ENCODE measurements around the gene PPP1R26. TPM values are rescaled to one million over a fixed set of nuclear protein-coding genes. Genes with fewer than 3 reads are reported as not detected.

Gene PPP1R26
- total and polyA plus RNA-seq, 4 donors: 16.1 to 37.8 (median 28.4) TPM

- Histone ChIP-seq H3K27me3 (ENCODE audit: control insufficient read depth, insufficient read depth, low read length) (no peaks in the 10 kb centered on the region), H3K4me1 (ENCODE audit: control insufficient read depth, insufficient read depth, low read length) (peaks cover 35% of the 10 kb centered on the region), H3K9me3 (ENCODE audit: control insufficient read depth, insufficient read depth, low read length) (no peaks in the 10 kb centered on the region), H3K27ac (ENCODE audit: low read depth, low read length) (no peak overlapping the region), H3K4me3 (ENCODE audit: low read depth, low read length) (no peak overlapping the region), H3K36me3 (ENCODE audit: control insufficient read depth, insufficient read depth, low read length) (peaks cover 63% of the 10 kb centered on the region)
- 93% methylated on average over 41 of the region's 41 CpGs for WGBS (ENCODE audit: insufficient coverage)
- no peak for DNase-seq (ENCODE audit: low read depth in 4 of 6, low spot score in 6 of 6)
Observed at GRCh38 chr9:135503371-135504261, 24.0 kb downstream of the PPP1R26 start.

GRCh38 chr9:135504262-135505243 lies 25.0 kb downstream of the PPP1R26 start:
- H3K4me1 ChIP-seq (ENCODE audit: control insufficient read depth, insufficient read depth, low read length): peaks cover 26% of the 10 kb centered on the region
- H3K27me3 ChIP-seq (ENCODE audit: control insufficient read depth, insufficient read depth, low read length): no peaks in the 10 kb centered on the region
- H3K36me3 ChIP-seq (ENCODE audit: control insufficient read depth, insufficient read depth, low read length): peaks cover 63% of the 10 kb centered on the region
- no peaks in the 10 kb centered on the region for H3K9me3 ChIP-seq (ENCODE audit: control insufficient read depth, insufficient read depth, low read length)
- WGBS (ENCODE audit: insufficient coverage): 67% methylated on average over 19 of the region's 21 CpGs
- H3K4me3 ChIP-seq (ENCODE audit: low read depth, low read length): no peak overlapping the region
- DNase-seq (ENCODE audit: low read depth in 4 of 6, low spot score in 6 of 6): peak in 2 of 6 donors; percentile 65 to 75
- H3K27ac ChIP-seq (ENCODE audit: low read depth, low read length): no peak overlapping the region

- no peak overlapping the region for H3K4me3 ChIP-seq (ENCODE audit: low read depth, low read length)
- H3K9me3 ChIP-seq (ENCODE audit: control insufficient read depth, insufficient read depth, low read length): no peaks in the 10 kb centered on the region
- H3K27me3 ChIP-seq (ENCODE audit: control insufficient read depth, insufficient read depth, low read length): no peaks in the 10 kb centered on the region
- H3K36me3 ChIP-seq (ENCODE audit: control insufficient read depth, insufficient read depth, low read length): peaks cover 63% of the 10 kb centered on the region
- no peak overlapping the region for H3K27ac ChIP-seq (ENCODE audit: low read depth, low read length)
- peaks cover 19% of the 10 kb centered on the region for H3K4me1 ChIP-seq (ENCODE audit: control insufficient read depth, insufficient read depth, low read length)
- WGBS (ENCODE audit: insufficient coverage): 88% methylated on average over 22 of the region's 24 CpGs
- no peak for DNase-seq (ENCODE audit: low read depth in 4 of 6, low spot score in 6 of 6)
Observed at GRCh38 chr9:135505406-135506187, 26.0 kb downstream of the PPP1R26 start.

- DNase-seq (ENCODE audit: low read depth in 4 of 6, low spot score in 6 of 6): no peak
- Histone ChIP-seq H3K4me1 (ENCODE audit: control insufficient read depth, insufficient read depth, low read length) (peaks cover 14% of the 10 kb centered on the region), H3K9me3 (ENCODE audit: control insufficient read depth, insufficient read depth, low read length) (no peaks in the 10 kb centered on the region), H3K4me3 (ENCODE audit: low read depth, low read length) (no peak overlapping the region), H3K36me3 (ENCODE audit: control insufficient read depth, insufficient read depth, low read length) (peaks cover 60% of the 10 kb centered on the region), H3K27me3 (ENCODE audit: control insufficient read depth, insufficient read depth, low read length) (no peaks in the 10 kb centered on the region), H3K27ac (ENCODE audit: low read depth, low read length) (no peak overlapping the region)
- WGBS (ENCODE audit: insufficient coverage): 47% methylated on average over 13 of the region's 14 CpGs
Observed at GRCh38 chr9:135506327-135507103, 26.9 kb downstream of the PPP1R26 start.

- H3K4me3 ChIP-seq (ENCODE audit: low read depth, low read length): no peak overlapping the region
- H3K36me3 ChIP-seq (ENCODE audit: control insufficient read depth, insufficient read depth, low read length): peaks cover 51% of the 10 kb centered on the region
- no peak for DNase-seq (ENCODE audit: low read depth in 4 of 6, low spot score in 6 of 6)
- H3K4me1 ChIP-seq (ENCODE audit: control insufficient read depth, insufficient read depth, low read length): peaks cover 5% of the 10 kb centered on the region
- H3K9me3 ChIP-seq (ENCODE audit: control insufficient read depth, insufficient read depth, low read length): no peaks in the 10 kb centered on the region
- no peak overlapping the region for H3K27ac ChIP-seq (ENCODE audit: low read depth, low read length)
- WGBS (ENCODE audit: insufficient coverage): 84% methylated on average over 9 of the region's 23 CpGs
- H3K27me3 ChIP-seq (ENCODE audit: control insufficient read depth, insufficient read depth, low read length): no peaks in the 10 kb centered on the region
Observed at GRCh38 chr9:135507104-135508035, 27.8 kb downstream of the PPP1R26 start.

- H3K36me3 ChIP-seq (ENCODE audit: control insufficient read depth, insufficient read depth, low read length): peaks cover 42% of the 10 kb centered on the region
- DNase-seq (ENCODE audit: low read depth in 4 of 6, low spot score in 6 of 6): no peak
- no peaks in the 10 kb centered on the region for H3K27me3 ChIP-seq (ENCODE audit: control insufficient read depth, insufficient read depth, low read length)
- H3K27ac ChIP-seq (ENCODE audit: low read depth, low read length): no peak overlapping the region
- no peaks in the 10 kb centered on the region for H3K9me3 ChIP-seq (ENCODE audit: control insufficient read depth, insufficient read depth, low read length)
- H3K4me3 ChIP-seq (ENCODE audit: low read depth, low read length): no peak overlapping the region
- peaks cover 3% of the 10 kb centered on the region for H3K4me1 ChIP-seq (ENCODE audit: control insufficient read depth, insufficient read depth, low read length)
- 87% methylated on average over 9 of the region's 9 CpGs for WGBS (ENCODE audit: insufficient coverage)
Observed at GRCh38 chr9:135508211-135508820, 28.7 kb downstream of the PPP1R26 start.

- Histone ChIP-seq H3K9me3 (ENCODE audit: control insufficient read depth, insufficient read depth, low read length) (no peaks in the 10 kb centered on the region), H3K27ac (ENCODE audit: low read depth, low read length) (no peak overlapping the region), H3K4me1 (ENCODE audit: control insufficient read depth, insufficient read depth, low read length) (peaks cover 3% of the 10 kb centered on the region), H3K27me3 (ENCODE audit: control insufficient read depth, insufficient read depth, low read length) (no peaks in the 10 kb centered on the region), H3K4me3 (ENCODE audit: low read depth, low read length) (no peak overlapping the region), H3K36me3 (ENCODE audit: control insufficient read depth, insufficient read depth, low read length) (peaks cover 30% of the 10 kb centered on the region)
- DNase-seq (ENCODE audit: low read depth in 4 of 6, low spot score in 6 of 6): no peak
- WGBS (ENCODE audit: insufficient coverage): no CpG with 5 or more reads among the region's 2 CpGs
Observed at GRCh38 chr9:135509458-135509857, 29.9 kb downstream of the PPP1R26 start.

GRCh38 chr9:135512241-135512603 lies 32.6 kb downstream of the PPP1R26 start:
- Histone ChIP-seq H3K4me3 (ENCODE audit: low read depth, low read length) (no peak overlapping the region), H3K27me3 (ENCODE audit: control insufficient read depth, insufficient read depth, low read length) (no peaks in the 10 kb centered on the region), H3K9me3 (ENCODE audit: control insufficient read depth, insufficient read depth, low read length) (no peaks in the 10 kb centered on the region), H3K27ac (ENCODE audit: low read depth, low read length) (no peak overlapping the region), H3K4me1 (ENCODE audit: control insufficient read depth, insufficient read depth, low read length) (no peaks in the 10 kb centered on the region), H3K36me3 (ENCODE audit: control insufficient read depth, insufficient read depth, low read length) (peaks cover 4% of the 10 kb centered on the region)
- WGBS (ENCODE audit: insufficient coverage): 67% methylated on average over 5 of the region's 10 CpGs
- no peak for DNase-seq (ENCODE audit: low read depth in 4 of 6, low spot score in 6 of 6)
